ENCODE data around the gene REXO2. TPM values are rescaled to one million over a fixed set of nuclear protein-coding genes. Genes with fewer than 3 reads are reported as not detected.

The REXO2 gene
- total and polyA plus RNA-seq, 5 donors from 2014 or later: 44.1 to 88.5 (median 76.7) TPM

DNA sequence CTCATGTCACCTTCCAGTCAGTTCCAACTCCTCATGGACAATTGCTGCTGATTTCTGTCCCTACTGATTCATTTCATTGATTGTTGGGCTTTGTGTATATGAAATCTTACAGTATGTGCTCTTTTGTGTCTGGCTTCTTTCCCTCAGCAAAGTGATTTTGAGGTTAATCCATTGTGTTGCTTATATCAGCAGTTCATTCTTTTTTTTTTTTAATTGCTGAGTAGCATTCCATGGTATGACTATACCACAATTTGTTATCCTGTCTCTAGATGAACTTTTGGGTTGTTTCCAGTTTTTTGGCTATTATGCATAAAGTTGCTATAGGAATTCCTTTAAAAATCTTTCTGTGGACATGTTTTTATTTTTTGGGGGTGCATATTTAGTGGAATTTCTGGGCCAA, 60.5 kb downstream of the REXO2 start:
- no peak for DNase-seq
- Histone ChIP-seq H3K27ac (ENCODE audit: insufficient read depth, low read length, poor library complexity, severe bottlenecking) (no peak overlapping the region), H3K4me1 (ENCODE audit: control insufficient read depth, insufficient read depth, low read length, poor library complexity, severe bottlenecking) (no peaks in the 10 kb centered on the region), H3K27me3 (ENCODE audit: control insufficient read depth, insufficient read depth, low read length) (peaks cover 2% of the 10 kb centered on the region), H3K4me3 (ENCODE audit: low read depth, low read length) (no peak overlapping the region), H3K36me3 (ENCODE audit: control insufficient read depth, insufficient read depth, low read length) (no peaks in the 10 kb centered on the region), H3K9me3 (ENCODE audit: control insufficient read depth in 2 of 2, low read length in 2 of 2) (no peaks in the 10 kb centered on the region)
- H3K4me3 Mint-ChIP-seq: no peak overlapping the region
- H3K4me1 Mint-ChIP-seq: no peaks in the 10 kb centered on the region
- peaks cover 0 to 4% (median under 1%) of the 10 kb centered on the region in 7 donors for H3K9me3 Mint-ChIP-seq
- H3K36me3 Mint-ChIP-seq: no peaks in the 10 kb centered on the region
- peaks cover 19% of the 10 kb centered on the region for H3K27me3 Mint-ChIP-seq
- H3K27ac Mint-ChIP-seq: no peak overlapping the region
- no peak for ATAC-seq (ENCODE audit: low read depth in 2 of 2)

Other genes with a start within 250 kb of the REXO2 start
- gene NNMT, start 143.1 kb upstream of the REXO2 start, total RNA-seq: not detected
- gene NNMT, start 143.1 kb upstream of the REXO2 start, polyA plus RNA-seq: not detected
- gene C11orf71, start 39.0 kb upstream of the REXO2 start, total RNA-seq: 15.4 TPM
- gene C11orf71, start 39.0 kb upstream of the REXO2 start, polyA plus RNA-seq: 10 to 100 TPM; 11.4 to 17.2 (median 16.0) TPM
- 57.2 TPM for gene RBM7, start 38.8 kb upstream of the REXO2 start, total RNA-seq
- gene RBM7, start 38.8 kb upstream of the REXO2 start, polyA plus RNA-seq: 10 to 100 TPM; 28.7 to 37.1 (median 30.6) TPM
- not detected for gene NXPE1, start 120.4 kb downstream of the REXO2 start, total RNA-seq
- gene NXPE1, start 120.4 kb downstream of the REXO2 start, polyA plus RNA-seq: not detected
- not detected for gene NXPE4, start 156.3 kb downstream of the REXO2 start, total RNA-seq
- not detected for gene NXPE4, start 156.3 kb downstream of the REXO2 start, polyA plus RNA-seq
- gene NXPE2, start 239.1 kb downstream of the REXO2 start, total RNA-seq: not detected
- gene NXPE2, start 239.1 kb downstream of the REXO2 start, polyA plus RNA-seq: not detected

All from CD4-positive, CD25-positive, alpha-beta regulatory T cell (primary cell).